GM18526 (cell line): Measurements from ENCODE around the gene SPTBN4.

Source experiments
- POLR2A ChIP-seq: IDR thresholded peaks from 3 replicates; pipeline ENCODE4 v1.6.1; 2011; ENCODE audit not compliant: insufficient read length; ENCODE audit errors: extremely low read depth

The SPTBN4 gene

DNA sequence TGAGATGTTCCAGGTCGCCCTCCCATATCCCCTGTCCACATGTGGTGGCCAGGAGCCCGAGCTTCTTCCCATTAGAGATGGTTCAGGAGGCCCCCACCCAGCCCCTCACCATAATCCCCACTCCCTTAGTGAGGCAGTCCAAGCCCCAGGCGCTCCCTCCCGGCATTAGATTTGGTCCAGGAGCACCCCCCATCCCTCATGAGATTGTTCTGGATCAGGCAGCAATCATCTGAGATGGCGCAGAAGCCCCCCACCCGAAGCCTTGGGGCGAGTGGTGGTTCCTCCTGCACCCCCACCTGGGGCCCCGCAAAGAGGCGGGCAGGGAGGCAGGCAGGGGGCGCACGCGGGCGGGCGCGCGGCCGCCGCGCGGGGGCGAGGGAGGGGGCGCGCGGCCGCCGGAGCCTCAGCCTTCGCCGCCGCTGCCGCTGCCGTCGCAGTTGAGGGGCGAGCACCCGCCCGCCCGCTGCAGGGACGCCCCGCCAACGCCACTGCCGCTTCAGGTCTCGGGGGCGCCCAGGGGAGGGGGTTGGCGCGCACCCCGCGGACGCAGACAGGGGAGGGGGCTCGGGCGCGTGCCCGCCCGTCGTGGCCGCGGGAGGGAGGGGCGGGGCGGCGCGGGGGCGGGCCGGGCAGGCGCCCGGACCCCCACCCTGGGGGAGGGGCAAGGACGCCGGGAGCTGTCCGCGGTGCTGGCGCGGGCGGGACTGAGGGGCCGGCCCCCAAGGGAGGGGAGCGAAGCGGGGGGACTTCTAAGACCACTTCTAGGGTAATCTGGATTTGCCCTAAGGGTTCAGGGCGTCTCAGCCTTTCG lies 63.5 kb downstream of the SPTBN4 start:
- TF ChIP-seq POLR2A = no peak

DNA sequence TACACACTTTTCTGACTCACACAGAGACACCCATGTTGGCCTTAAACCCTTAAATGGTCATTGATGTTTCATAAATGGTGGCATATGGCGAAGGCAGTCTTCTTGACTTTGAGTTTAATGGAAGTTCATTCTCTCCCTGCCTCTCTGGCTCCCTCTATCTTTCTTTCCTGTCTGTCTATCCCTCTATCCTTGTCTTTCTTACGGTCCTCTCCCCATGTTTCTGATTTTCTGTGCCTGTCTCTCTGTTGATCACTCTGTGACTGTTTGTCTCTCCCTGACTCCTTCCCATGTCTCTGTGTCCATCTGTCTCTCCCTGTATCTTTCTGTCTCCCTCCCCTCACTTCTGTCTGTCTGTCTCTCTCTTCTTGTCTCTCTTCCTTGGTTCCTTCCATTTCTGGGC lies 66.7 kb downstream of the SPTBN4 start:
- TF ChIP-seq POLR2A = no peak

DNA sequence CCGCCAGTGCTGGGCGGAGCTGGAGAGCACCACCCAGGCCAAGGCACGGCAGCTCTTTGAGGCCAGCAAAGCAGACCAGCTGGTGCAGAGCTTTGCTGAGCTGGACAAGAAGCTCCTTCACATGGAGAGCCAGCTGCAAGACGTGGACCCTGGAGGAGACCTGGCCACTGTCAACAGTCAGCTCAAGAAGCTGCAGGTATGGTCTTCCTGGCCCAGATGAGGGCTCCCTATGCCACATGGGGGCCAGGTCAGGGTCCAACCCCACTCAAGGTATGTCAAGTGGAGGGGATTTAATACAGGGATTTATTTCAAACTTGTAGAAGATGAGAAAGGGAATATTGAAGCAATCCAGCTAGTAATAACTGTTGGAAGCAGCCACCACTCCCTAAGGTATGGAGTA lies 67.3 kb downstream of the SPTBN4 start:
- TF ChIP-seq POLR2A = no peak

DNA sequence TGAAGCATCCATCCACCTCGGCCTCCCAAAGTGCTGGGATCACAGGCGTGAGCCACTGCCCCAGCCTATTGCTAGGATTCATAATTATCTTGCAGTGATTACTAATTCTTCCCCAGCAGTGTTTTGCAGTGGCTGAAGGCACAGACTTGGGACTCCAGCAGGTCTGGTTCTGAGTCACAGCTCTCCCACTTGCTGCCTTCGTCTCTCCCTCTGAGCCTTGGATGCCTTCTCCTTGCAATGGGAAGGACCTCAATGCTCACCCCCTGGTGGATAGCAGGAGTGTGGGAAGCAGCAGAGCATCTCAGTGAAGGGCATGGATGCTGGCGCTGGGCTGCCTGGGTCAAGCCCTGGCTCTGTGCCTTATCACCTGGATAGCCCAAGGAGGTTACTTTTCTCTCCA lies 72.3 kb downstream of the SPTBN4 start:
- TF ChIP-seq POLR2A = no peak

DNA sequence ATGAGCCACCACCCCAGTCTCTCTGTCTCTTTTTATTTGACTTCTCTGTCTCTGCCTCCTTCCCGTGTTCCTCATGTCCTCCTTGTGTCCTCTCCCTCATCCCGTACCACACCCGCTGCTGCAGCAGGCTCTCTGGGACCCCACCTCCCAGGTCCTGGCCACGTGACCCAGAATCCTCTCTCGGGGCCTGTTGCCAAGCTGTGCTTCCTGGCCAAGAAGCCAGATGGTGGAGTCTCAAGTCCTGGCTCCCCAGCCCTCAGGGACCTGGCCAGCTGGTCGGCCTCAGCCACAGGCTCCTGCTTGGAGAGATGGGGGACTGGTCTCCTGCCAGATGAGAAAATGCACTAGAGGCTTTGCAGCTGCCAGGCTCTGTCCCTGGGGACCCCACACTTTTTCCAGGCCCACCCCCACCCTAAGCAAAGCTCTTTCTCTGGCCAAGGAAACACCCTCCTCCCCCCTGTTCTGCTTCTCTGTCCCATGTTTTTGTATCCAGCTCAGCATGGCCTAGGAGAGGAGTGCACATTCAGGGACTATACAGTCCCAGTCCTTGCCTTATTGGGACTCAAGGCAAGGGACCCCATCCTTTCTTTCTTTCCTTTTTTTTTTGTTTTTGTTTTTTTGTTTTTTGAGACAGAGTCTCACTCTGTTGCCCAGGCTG lies 75.5 kb downstream of the SPTBN4 start:
- no peak for TF ChIP-seq POLR2A

DNA sequence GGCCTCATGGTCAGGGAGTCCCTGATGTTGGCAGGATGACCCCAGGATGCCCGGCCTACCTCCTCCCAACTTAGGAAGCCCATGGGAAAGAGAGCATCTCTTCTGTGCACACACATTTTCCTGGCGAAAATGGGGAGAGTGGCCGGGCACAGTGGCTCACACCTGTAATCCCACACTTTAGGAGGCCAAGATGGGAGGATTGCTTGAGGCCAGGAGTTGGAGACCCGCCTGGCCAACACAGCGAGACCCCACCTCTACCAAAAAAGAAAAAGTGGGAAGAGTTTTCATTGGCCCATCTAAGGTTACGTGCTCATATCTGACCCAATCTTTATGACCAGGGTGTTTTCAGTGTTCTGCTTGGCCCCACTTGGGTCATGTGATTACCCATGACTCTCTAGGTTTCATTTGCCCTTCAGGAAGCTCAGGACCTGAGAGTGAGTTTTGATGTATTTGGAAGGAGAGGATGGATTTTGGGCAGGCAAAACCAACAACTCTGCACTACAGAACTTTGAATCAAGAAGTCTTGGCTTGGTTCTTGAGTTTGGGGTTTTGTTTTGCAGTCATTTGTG lies 76.3 kb downstream of the SPTBN4 start:
- TF ChIP-seq POLR2A = no peak

DNA sequence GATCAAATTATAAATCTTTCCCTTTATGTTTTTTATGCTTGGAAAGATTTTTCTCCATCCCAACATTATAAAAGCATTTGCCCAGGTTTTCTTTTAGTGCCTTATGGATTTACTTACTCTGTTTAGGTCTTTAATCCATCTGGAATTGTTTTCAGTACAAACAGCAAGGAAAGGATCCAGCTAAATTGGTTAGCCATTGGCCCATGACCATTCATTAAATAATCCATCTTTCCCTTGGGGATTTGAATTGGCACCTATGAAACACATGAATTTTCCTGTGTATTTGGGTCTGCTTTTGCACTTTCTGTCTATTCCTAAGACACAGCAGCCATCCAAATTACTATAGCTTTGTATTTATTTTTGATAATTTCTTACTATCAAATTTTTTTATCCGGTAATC lies 81.0 kb downstream of the SPTBN4 start:
- no peak for TF ChIP-seq POLR2A

DNA sequence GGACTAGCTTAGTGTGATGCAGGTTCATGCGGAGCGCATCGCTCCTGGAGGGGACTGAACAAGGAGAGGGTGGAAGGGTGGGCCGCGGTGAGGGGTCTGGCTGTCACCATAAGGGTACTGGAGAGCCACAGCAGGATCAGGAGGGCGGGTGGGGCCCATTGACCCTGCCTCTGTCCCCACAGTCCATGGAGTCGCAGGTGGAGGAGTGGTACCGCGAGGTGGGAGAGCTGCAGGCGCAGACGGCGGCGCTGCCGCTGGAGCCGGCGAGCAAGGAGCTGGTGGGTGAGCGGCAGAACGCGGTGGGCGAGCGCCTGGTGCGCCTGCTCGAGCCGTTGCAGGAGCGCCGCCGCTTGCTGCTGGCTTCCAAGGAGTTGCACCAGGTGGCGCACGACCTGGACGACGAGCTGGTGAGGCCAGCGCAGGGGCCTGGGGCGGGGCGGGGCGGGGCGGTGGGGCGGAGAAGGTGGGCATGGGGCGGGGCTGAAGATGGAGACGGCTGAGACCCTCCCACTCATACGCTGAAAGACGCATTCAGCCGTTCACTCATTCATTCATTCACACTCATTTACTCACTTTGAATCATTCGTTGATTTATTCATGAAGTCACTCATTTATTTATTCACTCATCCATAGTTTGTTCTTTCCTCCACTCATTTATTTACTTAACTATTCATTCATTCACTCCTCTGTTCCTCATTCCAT lies 82.4 kb downstream of the SPTBN4 start:
- no peak for TF ChIP-seq POLR2A

DNA sequence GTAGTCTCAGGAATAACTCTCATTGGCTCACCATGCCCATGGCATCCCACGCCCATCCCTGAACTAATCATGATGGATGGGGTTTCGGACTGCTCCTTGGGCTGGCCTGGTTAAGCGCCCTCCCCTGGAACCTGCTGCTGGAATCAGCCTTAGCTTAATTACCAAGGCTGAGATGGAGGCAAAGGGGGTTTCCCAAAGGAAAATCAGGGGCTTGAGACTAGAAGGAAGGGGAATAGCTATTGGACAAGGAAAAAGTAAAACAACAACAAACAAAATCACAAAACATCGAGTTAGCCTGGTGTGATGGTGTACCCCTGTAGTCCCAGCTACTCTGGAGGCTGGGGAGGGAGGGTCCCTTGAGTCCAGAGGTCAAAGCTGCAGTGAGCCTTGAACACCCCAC lies 84.2 kb downstream of the SPTBN4 start:
- TF ChIP-seq POLR2A = no peak

DNA sequence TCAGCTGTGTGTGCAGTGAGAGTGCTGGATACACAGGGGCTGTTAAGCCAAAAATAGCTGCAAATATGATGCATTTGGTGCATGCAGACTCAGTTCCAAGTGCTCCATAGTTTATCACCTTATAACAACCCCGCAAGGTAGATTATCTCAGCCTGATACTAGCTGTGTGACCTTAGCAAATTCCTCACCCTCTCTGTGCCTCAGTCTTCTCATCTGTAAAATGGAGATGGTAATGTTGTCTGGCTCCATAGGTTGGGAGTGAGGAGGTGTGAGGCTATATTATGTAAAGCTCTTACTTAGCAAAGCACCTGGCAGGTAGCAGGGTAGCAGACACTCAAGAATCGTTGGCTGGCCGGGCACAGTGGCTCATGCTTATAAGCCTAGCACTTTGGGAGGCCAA lies 86.0 kb downstream of the SPTBN4 start:
- no peak for TF ChIP-seq POLR2A

DNA sequence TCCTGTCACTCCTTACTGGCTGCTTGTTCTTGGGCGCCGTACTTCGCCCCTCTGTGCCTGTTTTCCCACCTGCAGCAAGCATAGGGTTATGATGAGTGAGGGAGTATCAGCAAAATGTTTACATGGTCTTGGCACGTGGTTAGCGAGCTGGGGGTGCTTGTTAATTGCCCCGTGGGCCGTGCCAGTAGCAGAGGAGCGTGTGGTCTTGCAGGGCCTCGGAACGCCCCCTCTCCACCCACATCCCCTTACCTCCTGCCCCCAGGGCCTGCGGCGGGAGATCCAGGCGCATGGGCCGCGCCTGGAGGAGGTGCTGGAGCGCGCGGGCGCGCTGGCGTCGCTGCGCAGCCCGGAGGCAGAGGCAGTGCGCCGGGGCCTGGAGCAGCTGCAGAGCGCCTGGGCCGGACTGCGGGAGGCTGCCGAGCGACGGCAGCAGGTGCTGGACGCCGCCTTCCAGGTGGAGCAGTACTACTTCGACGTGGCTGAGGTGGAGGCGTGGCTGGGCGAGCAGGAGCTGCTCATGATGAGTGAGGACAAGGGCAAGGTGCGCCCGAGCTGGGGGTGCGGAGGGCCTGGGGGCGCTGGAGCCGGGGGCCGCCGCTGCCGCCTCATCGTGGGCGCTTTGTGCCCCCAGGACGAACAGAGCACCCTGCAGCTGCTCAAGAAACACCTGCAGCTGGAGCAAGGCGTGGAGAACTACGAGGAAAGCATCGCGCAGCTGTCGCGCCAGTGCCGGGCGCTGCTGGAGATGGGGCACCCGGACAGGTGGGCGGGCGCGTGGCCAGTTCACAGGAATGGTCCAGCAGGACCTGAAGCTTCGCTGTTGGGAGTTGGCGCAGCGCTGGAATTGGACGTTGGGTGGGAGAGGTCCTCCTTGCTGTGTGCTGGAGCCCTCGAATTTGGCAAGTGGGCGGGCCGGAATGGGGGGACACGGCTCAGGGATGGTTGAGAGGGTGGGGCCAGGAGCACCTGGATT lies 87.4 kb downstream of the SPTBN4 start:
- TF ChIP-seq POLR2A = no peak

DNA sequence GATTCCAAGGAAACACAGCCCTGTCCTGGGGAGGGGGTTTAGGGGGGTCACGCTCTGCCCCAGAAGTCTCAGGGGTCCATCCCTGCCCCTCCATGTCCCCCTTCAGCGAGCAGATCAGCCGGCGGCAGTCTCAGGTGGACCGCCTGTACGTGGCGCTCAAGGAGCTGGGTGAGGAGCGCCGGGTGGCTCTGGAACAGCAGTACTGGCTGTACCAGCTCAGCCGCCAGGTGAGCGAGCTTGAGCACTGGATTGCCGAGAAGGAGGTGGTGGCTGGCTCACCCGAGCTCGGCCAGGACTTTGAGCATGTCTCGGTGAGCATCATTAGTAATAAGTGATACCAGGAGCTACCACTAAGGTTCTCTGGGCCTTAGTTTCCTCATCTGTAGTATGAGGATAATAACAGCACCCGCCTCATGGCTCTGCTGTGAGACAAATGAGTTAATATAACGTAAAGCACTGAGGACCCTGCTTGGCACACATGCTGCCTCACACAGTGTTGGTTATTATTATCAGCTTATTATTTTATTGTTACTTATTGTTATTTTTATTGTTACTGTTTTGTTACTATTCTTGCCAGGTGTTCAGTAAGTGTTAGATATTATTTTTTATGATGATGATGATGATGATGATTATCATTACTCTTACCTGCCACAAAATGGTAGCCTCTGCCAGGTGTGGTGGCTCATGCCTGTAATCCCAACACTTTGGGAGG lies 89.3 kb downstream of the SPTBN4 start:
- no peak for TF ChIP-seq POLR2A

DNA sequence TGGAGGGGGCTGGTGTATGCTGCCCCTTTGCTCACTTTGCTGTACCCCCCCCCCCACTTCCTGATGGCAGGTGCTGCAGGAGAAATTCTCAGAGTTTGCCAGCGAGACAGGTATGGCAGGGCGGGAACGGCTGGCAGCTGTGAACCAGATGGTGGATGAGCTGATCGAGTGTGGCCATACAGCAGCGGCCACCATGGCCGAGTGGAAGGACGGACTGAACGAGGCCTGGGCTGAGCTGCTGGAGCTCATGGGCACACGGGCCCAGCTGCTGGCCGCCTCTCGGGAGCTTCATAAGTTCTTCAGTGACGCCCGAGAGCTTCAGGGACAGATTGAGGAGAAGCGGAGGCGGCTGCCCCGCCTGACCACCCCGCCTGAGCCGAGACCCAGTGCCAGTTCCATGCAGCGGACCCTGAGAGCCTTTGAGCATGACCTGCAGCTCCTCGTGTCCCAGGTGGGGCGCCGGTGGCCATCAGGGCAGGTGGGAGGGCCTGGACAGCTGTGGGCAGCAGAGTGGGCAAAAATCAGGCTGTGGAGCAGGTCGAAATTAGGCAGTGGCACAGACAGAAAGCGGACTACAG lies 90.2 kb downstream of the SPTBN4 start:
- no peak for TF ChIP-seq POLR2A

DNA sequence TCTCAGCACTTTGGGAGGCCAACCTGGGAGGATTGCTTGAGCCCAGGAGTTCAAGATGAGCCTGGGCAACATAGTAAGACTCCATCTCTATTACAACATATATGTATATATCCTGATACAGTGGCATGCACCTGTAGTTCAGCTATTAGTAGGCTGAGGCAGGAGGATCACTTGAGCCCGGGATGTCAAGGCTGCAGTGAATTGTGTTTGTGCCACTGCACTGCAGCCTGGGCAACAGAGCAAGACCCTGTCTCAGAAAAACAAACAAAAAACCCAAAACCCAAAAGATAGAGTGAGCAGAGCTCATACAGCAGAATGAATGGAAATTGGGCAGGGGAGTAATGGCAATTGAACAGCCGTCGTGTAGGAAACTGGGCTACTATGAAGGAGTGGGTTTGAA lies 92.6 kb downstream of the SPTBN4 start:
- no peak for TF ChIP-seq POLR2A
